Measurements from ENCODE around the gene SYP. TPM values are rescaled to one million over a fixed set of nuclear protein-coding genes. Genes with fewer than 3 reads are reported as not detected.
A peak's percentile ranks its signal among the peaks of the same experiment; 100 is the strongest.

SYP gene
- total RNA-seq, 1 donor = 0.36 TPM

GRCh38 chrX:49186125-49187027 lies 13.6 kb downstream of the SYP start, which contains the start of gene PRICKLE3:
PRICKLE3 (minus strand) TSS chrX:49186373; CDS start chrX:49186297, 76 bp downstream.
- TF ChIP-seq CTCF (IDR thresholded peaks at IDR 0.05; ENCODE audit: extremely low read depth, low read depth, low read length) = no peak
- DNase-seq (ENCODE audit: insufficient read length, low spot score, missing footprints) = no peak
- Histone ChIP-seq H3K4me2 (ENCODE audit: insufficient read depth, low read length) (peak within 1 kb of the TSS; percentile 77), H2AFZ (ENCODE audit: low read length) (peak within 1 kb of the TSS; percentile 51), H3K27me3 (ENCODE audit: insufficient read depth, low read length) (no peaks in the 10 kb centered on the region), H3K4me3 (ENCODE audit: insufficient read depth, low read length) (peak within 1 kb of the TSS; percentile 73), H3K36me3 (ENCODE audit: insufficient read depth, low read length) (no peaks in the 10 kb centered on the region), H3K4me1 (ENCODE audit: insufficient read depth, low read length) (peaks cover 6% of the 10 kb centered on the region), H3K9me3 (ENCODE audit: low read depth, low read length) (no peaks in the 10 kb centered on the region), H3K27ac (ENCODE audit: low read depth, low read length) (no peak within 1 kb of the TSS), H4K20me1 (ENCODE audit: insufficient read depth, low read length) (no peaks in the 10 kb centered on the region), H3K79me2 (ENCODE audit: insufficient read depth, low read length) (no peaks in the 10 kb centered on the region)

- Histone ChIP-seq H3K9me3 (ENCODE audit: low read depth, low read length) (no peaks in the 10 kb centered on the region), H3K27ac (ENCODE audit: low read depth, low read length) (no peak overlapping the region), H3K27me3 (ENCODE audit: insufficient read depth, low read length) (no peaks in the 10 kb centered on the region), H2AFZ (ENCODE audit: low read length) (no peak overlapping the region), H3K4me2 (ENCODE audit: insufficient read depth, low read length) (peak overlapping the region; percentile 77), H3K36me3 (ENCODE audit: insufficient read depth, low read length) (no peaks in the 10 kb centered on the region), H3K79me2 (ENCODE audit: insufficient read depth, low read length) (no peaks in the 10 kb centered on the region), H3K4me1 (ENCODE audit: insufficient read depth, low read length) (peaks cover 6% of the 10 kb centered on the region), H4K20me1 (ENCODE audit: insufficient read depth, low read length) (no peaks in the 10 kb centered on the region), H3K4me3 (ENCODE audit: insufficient read depth, low read length) (peak overlapping the region; percentile 73)
- no peak for TF ChIP-seq CTCF (IDR thresholded peaks at IDR 0.05; ENCODE audit: extremely low read depth, low read depth, low read length)
- peak; percentile 96 for DNase-seq (ENCODE audit: insufficient read length, low spot score, missing footprints)
Observed at GRCh38 chrX:49184294-49185281, 15.4 kb downstream of the SYP start.

GRCh38 chrX:49183701-49184281 lies 16.2 kb downstream of the SYP start:
- peak; percentile 49 for DNase-seq (ENCODE audit: insufficient read length, low spot score, missing footprints)
- Histone ChIP-seq H3K4me1 (ENCODE audit: insufficient read depth, low read length) (peaks cover 6% of the 10 kb centered on the region), H3K4me2 (ENCODE audit: insufficient read depth, low read length) (peak overlapping the region; percentile 77), H3K4me3 (ENCODE audit: insufficient read depth, low read length) (peak overlapping the region; percentile 47), H4K20me1 (ENCODE audit: insufficient read depth, low read length) (no peaks in the 10 kb centered on the region), H2AFZ (ENCODE audit: low read length) (no peak overlapping the region), H3K27ac (ENCODE audit: low read depth, low read length) (no peak overlapping the region), H3K79me2 (ENCODE audit: insufficient read depth, low read length) (no peaks in the 10 kb centered on the region), H3K36me3 (ENCODE audit: insufficient read depth, low read length) (no peaks in the 10 kb centered on the region), H3K27me3 (ENCODE audit: insufficient read depth, low read length) (no peaks in the 10 kb centered on the region), H3K9me3 (ENCODE audit: low read depth, low read length) (no peaks in the 10 kb centered on the region)
- TF ChIP-seq CTCF (IDR thresholded peaks at IDR 0.05; ENCODE audit: extremely low read depth, low read depth, low read length) = no peak
